Muscle layer of duodenum (tissue), 2 donors: ENCODE measurements around the gene PTGS1.

Source experiments
- H3K27ac ChIP-seq: one replicate; pipeline ENCODE4 v1.7.0; 2013; ENCODE audit warnings: mild to moderate bottlenecking, low read length
- H3K27me3 ChIP-seq: one replicate; pipeline ENCODE4 v1.7.0; 2013; ENCODE audit warnings: low read depth, mild to moderate bottlenecking, control low read depth, low read length
- H3K36me3 ChIP-seq, 2 donors: one replicate each; pipeline ENCODE4 v1.7.0; 2013; ENCODE audit warnings: low read length in 2 of 2, control low read depth in 1 of 2, mild to moderate bottlenecking in 1 of 2; ENCODE audit not compliant: insufficient read depth in 2 of 2, control insufficient read depth in 1 of 2
- H3K4me1 ChIP-seq, 2 donors: one replicate each; pipeline ENCODE4 v1.7.0; 2013; ENCODE audit warnings: low read length in 2 of 2, mild to moderate bottlenecking in 2 of 2, control low read depth in 1 of 2, moderate library complexity in 1 of 2; ENCODE audit not compliant: insufficient read depth in 2 of 2, control insufficient read depth in 1 of 2
- H3K4me3 ChIP-seq, 2 donors: one replicate each; pipeline ENCODE4 v1.7.0; 2013; ENCODE audit warnings: low read length in 2 of 2, low read depth in 1 of 2, mild to moderate bottlenecking in 1 of 2
- H3K9me3 ChIP-seq, 2 donors: one replicate each; pipeline ENCODE4 v1.7.0; 2013; ENCODE audit warnings: low read length in 2 of 2, control low read depth in 1 of 2, mild to moderate bottlenecking in 1 of 2; ENCODE audit not compliant: control insufficient read depth in 1 of 2
- donor health status: healthy.

PTGS1 gene

DNA sequence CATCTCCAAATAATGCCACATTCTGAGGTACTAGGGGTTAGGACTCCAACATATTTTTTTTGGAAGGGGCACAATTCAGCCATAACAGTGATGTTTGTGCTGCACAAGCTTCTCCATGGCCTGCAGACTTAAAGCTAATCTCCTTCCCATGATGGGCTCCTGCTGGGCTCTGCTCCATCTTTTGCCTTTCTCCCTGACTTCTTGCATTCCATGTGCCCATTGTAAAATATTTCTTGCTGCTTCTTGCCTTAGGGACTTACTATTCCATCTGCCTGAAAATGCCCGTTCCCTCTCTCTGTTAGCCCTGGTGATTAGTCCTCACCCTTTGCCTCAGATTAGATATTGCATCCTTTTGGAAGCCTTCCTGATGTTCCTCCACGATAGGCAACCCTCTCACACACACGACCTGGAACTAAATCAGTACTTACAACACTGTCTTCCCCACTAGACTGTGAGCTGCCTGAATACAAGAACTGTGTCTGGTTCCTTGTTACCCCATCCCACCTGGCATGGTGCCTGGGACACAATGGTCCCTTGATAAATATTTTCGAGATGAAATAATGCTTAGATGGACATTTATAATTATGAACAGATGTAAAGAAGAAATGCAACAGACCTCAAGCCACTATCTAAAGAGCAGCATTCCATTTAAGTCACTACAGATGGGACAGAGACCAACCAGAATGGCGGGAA is 73.4 kb downstream of the PTGS1 start:
- H3K4me1 ChIP-seq: no peaks in the 10 kb centered on the region
- H3K36me3 ChIP-seq: no peaks in the 10 kb centered on the region
- H3K9me3 ChIP-seq: no peaks in the 10 kb centered on the region
- no peak overlapping the region for H3K4me3 ChIP-seq
- H3K27me3 ChIP-seq: no peaks in the 10 kb centered on the region
- no peak overlapping the region for H3K27ac ChIP-seq
